SJCRH30 (cell line): ENCODE measurements around the gene NOX1. TPM values are rescaled to one million over a fixed set of nuclear protein-coding genes. Genes with fewer than 3 reads are reported as not detected.
"Not testable (repeated sequence)": the region's sequence is repeated elsewhere in the genome, so short reads cannot be mapped to it uniquely, and the experiment has no call there.

Experiments
- DNase-seq, 2 experiments: peaks; one replicate each; pipeline ENCODE4 v3.0.0-alpha.2; 2015 to 2020
- H3K27ac ChIP-seq: fragments of 250-450 bp; sonication (Bioruptor Pico); 2 replicates; pipeline ENCODE4 v1.5.1; 2020; ENCODE audit warnings: mild to moderate bottlenecking, moderate library complexity
- H3K27me3 ChIP-seq: fragments of 250-450 bp; sonication (Bioruptor Pico); 2 replicates; pipeline ENCODE4 v1.5.1; 2020; ENCODE audit warnings: mild to moderate bottlenecking, moderate library complexity
- H3K36me3 ChIP-seq: fragments of 250-450 bp; sonication (Bioruptor Pico); 2 replicates; pipeline ENCODE4 v1.5.1; 2020; ENCODE audit warnings: mild to moderate bottlenecking, moderate library complexity
- H3K4me1 ChIP-seq: fragments of 250-450 bp; sonication (Bioruptor Pico); 2 replicates; pipeline ENCODE4 v1.5.1; 2020; ENCODE audit warnings: mild to moderate bottlenecking, moderate library complexity
- H3K4me3 ChIP-seq: fragments of 250-450 bp; sonication (Bioruptor Pico); 2 replicates; pipeline ENCODE4 v1.5.1; 2020; ENCODE audit warnings: mild to moderate bottlenecking, moderate library complexity
- H3K9me3 ChIP-seq: fragments of 250-450 bp; sonication (Bioruptor Pico); replicated peaks from 2 replicates; pipeline ENCODE4 v1.5.1; 2020; ENCODE audit warnings: mild to moderate bottlenecking, moderate library complexity
- total RNA-seq: library from RNA; depleted of rRNA; stranded (reverse); fragments of >200 nt; shearing (Covaris generic); gene quantifications from 2 replicates; pipeline ENCODE4 v1.2.3, GENCODE V29; 2014

NOX1 gene
- total RNA-seq, 1 experiment from 2014 or later = not detected

- DNase-seq = no peak
- H3K9me3 ChIP-seq = no peaks in the 10 kb centered on the region
- no peaks in the 10 kb centered on the region for H3K4me1 ChIP-seq
- no peaks in the 10 kb centered on the region for H3K36me3 ChIP-seq
- H3K4me3 ChIP-seq = no peak overlapping the region
- no peaks in the 10 kb centered on the region for H3K27me3 ChIP-seq
- no peak overlapping the region for H3K27ac ChIP-seq
These were observed 23.8 kb downstream of the NOX1 start for GRCh38 chrX:100850317-100850716.

GRCh38 chrX:100831219-100831946 is 42.8 kb downstream of the NOX1 start:
- Histone ChIP-seq H3K4me1 (no peaks in the 10 kb centered on the region), H3K36me3 (peaks cover 42% of the 10 kb centered on the region)

GRCh38 chrX:100830547-100830946 is 43.6 kb downstream of the NOX1 start:
- peaks cover 41% of the 10 kb centered on the region for H3K36me3 ChIP-seq

More at GRCh38 chrX:100831219-100831946, 42.8 kb downstream of the NOX1 start:
- DNase-seq = no peak
- H3K9me3 ChIP-seq = no peaks in the 10 kb centered on the region
- H3K4me3 ChIP-seq = no peak overlapping the region
- H3K27ac ChIP-seq = no peak overlapping the region
- no peaks in the 10 kb centered on the region for H3K27me3 ChIP-seq

GRCh38 chrX:100830143-100830542 is 44.0 kb downstream of the NOX1 start:
- H3K4me1 ChIP-seq = no peaks in the 10 kb centered on the region
- no peak for DNase-seq
- H3K36me3 ChIP-seq = peaks cover 41% of the 10 kb centered on the region
- H3K4me3 ChIP-seq = no peak overlapping the region
- H3K27ac ChIP-seq = no peak overlapping the region
- H3K27me3 ChIP-seq = no peaks in the 10 kb centered on the region
- H3K9me3 ChIP-seq = no peaks in the 10 kb centered on the region

More at GRCh38 chrX:100830547-100830946, 43.6 kb downstream of the NOX1 start:
- Histone ChIP-seq H3K27ac (no peak overlapping the region), H3K4me3 (no peak overlapping the region), H3K9me3 (no peaks in the 10 kb centered on the region), H3K27me3 (no peaks in the 10 kb centered on the region), H3K4me1 (no peaks in the 10 kb centered on the region)
- no peak for DNase-seq

DNA sequence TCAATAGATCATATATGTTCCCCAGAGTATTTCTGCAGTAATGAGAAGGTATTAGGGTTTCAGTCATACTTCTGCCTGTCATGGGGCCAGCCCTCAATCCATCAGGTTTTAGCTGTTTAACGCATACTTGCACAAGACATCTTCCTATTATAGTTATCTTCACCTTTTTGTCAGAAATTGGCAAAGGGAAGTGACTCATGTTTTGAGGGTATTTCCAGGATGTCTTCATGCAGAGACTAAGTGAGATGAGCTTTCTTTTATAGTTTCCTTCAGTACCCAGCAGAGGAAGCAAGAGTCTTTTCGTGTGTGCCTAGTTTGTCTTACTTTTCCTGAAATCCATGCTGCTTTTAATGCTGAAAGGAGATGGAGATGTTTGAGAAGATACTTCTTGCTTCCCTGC is 44.4 kb downstream of the NOX1 start:
- Histone ChIP-seq H3K4me1 (no peaks in the 10 kb centered on the region), H3K27ac (no peak overlapping the region), H3K4me3 (no peak overlapping the region), H3K27me3 (no peaks in the 10 kb centered on the region), H3K9me3 (no peaks in the 10 kb centered on the region), H3K36me3 (peaks cover 43% of the 10 kb centered on the region)
- no peak for DNase-seq

DNA sequence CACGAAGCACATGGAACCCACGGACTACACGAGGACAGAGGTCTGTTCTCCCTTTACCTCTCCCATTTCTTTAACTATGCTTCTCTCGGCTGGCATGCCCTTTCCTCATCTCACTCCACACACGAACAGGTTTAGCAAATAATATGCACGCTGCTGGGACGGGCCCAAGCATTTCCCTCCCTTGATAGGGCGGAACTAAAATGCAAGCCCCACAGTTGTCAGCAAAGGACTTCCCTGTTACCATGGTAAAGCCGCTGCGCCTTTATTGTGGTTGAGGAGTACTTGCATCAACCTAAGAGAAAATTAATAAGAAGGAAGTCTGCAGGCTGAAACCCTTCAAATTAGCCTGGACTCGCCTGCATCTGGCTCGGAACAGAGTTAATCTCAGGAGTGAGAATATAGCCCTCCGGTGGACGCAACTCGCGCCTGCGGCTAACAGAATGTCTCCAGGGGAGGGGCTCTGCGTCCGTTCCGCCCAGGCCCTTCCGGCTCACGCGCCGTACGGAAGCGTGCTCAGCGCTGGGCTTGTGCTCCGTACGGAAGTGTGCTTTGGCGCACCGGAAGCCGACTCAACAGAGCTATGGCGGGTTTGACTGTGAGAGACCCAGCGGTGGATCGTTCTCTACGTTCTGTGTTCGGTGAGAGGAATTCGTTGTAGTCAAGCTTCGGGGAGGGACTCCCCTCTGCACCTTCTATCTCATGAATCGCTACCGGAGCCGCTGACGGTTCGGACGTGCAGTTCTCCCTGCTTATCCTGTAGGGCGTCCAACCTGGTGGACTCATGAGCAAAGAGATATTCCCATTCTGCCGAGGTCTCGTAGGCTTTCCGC is 54.1 kb downstream of the NOX1 start, which contains the start of gene CSTF2:
TSS of gene CSTF2 (plus strand) at position 555 of the 830 bp plus-strand sequence. CDS start at position 581, 26 bp downstream.
- Histone ChIP-seq H3K4me1 (no peaks in the 10 kb centered on the region), H3K9me3 (no peaks in the 10 kb centered on the region), H3K27ac (peak within 1 kb of the TSS; percentile 67)

DNA sequence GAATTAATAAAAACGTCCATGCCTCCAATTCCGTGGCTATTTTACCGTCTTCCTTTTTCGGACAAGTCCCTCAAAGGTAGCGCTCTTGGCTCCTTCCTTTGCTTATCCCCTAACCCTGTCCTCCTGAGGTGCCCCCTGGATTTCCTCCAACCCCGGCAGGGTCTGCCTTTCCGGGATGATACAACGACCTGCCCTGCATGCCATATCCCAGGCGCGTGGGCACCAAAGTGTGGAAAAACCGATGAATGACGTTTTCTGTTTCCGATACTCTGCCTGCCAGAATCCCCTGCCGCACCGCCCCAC is 54.7 kb downstream of the NOX1 start:
- peaks cover 16% of the 10 kb centered on the region for H3K36me3 ChIP-seq
- no peak for DNase-seq
- H3K27me3 ChIP-seq = no peaks in the 10 kb centered on the region
- peak overlapping the region; percentile 67 for H3K27ac ChIP-seq
- H3K4me3 ChIP-seq = peak overlapping the region; percentile 83
- H3K9me3 ChIP-seq = no peaks in the 10 kb centered on the region
- H3K4me1 ChIP-seq = no peaks in the 10 kb centered on the region

More for the DNA sequence above, 54.1 kb downstream of the NOX1 start, which contains the start of gene CSTF2:
- Histone ChIP-seq H3K4me3 (peak within 1 kb of the TSS; percentile 83), H3K27me3 (no peaks in the 10 kb centered on the region), H3K36me3 (peaks cover 21% of the 10 kb centered on the region)
- DNase-seq = peak; percentile 85 to 86

GRCh38 chrX:100817340-100817739 is 56.8 kb downstream of the NOX1 start:
- Histone ChIP-seq H3K27me3 (no peaks in the 10 kb centered on the region), H3K4me3 (no peak overlapping the region), H3K9me3 (no peaks in the 10 kb centered on the region), H3K4me1 (no peaks in the 10 kb centered on the region), H3K36me3 (no peaks in the 10 kb centered on the region), H3K27ac (no peak overlapping the region)
- DNase-seq = no peak

GRCh38 chrX:100812216-100813158 is 61.7 kb downstream of the NOX1 start:
- no peaks in the 10 kb centered on the region for H3K9me3 ChIP-seq
- no peak for DNase-seq
- H3K4me3 ChIP-seq = no peak overlapping the region
- H3K36me3 ChIP-seq = no peaks in the 10 kb centered on the region
- H3K27ac ChIP-seq = no peak overlapping the region
- no peaks in the 10 kb centered on the region for H3K27me3 ChIP-seq
- H3K4me1 ChIP-seq = no peaks in the 10 kb centered on the region

- H3K27ac ChIP-seq, DNase-seq, H3K4me1 ChIP-seq: not testable (repeated sequence)
These were observed 65.9 kb downstream of the NOX1 start for GRCh38 chrX:100808265-100808664.

GRCh38 chrX:100804780-100805179 is 69.4 kb downstream of the NOX1 start:
- Histone ChIP-seq H3K4me1 (no peaks in the 10 kb centered on the region), H3K9me3 (no peaks in the 10 kb centered on the region), H3K4me3 (no peak overlapping the region), H3K36me3 (no peaks in the 10 kb centered on the region), H3K27me3 (no peaks in the 10 kb centered on the region), H3K27ac (no peak overlapping the region)
- DNase-seq = no peak

More at GRCh38 chrX:100808265-100808664, 65.9 kb downstream of the NOX1 start:
- H3K4me3 ChIP-seq, H3K27me3 ChIP-seq, H3K36me3 ChIP-seq, H3K9me3 ChIP-seq: not testable (repeated sequence)

- Histone ChIP-seq H3K9me3 (no peaks in the 10 kb centered on the region), H3K4me3 (no peak overlapping the region), H3K4me1 (no peaks in the 10 kb centered on the region), H3K27ac (no peak overlapping the region), H3K36me3 (no peaks in the 10 kb centered on the region), H3K27me3 (no peaks in the 10 kb centered on the region)
- no peak for DNase-seq
These were observed 71.3 kb downstream of the NOX1 start for GRCh38 chrX:100802843-100803242.

GRCh38 chrX:100798484-100799214 is 75.5 kb downstream of the NOX1 start:
- no peaks in the 10 kb centered on the region for H3K27me3 ChIP-seq
- H3K27ac ChIP-seq = no peak overlapping the region
- H3K4me3 ChIP-seq = no peak overlapping the region
- no peaks in the 10 kb centered on the region for H3K4me1 ChIP-seq
- H3K36me3 ChIP-seq = no peaks in the 10 kb centered on the region
- H3K9me3 ChIP-seq = no peaks in the 10 kb centered on the region
- DNase-seq = no peak

DNA sequence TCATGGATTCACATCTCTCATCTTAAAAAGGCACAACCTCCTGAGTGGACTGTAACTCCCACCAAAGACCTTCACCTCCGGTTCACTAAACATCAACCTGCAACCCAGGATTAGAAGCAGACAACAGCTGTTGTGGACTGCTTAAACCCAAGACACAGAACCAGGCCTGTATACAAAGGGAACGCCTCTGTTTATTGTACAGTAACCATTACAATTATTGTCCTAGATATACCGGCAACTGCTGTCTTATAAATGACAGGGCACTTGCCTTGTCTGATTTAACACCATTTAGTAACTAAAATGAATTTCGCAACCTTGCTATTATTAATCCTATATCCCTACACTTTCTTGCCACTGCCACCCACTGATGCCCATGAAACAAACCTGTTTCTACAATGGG is 76.8 kb downstream of the NOX1 start:
- DNase-seq = no peak
- H3K4me1 ChIP-seq = no peaks in the 10 kb centered on the region
- H3K27ac ChIP-seq = no peak overlapping the region
- no peaks in the 10 kb centered on the region for H3K36me3 ChIP-seq
- H3K27me3 ChIP-seq = no peaks in the 10 kb centered on the region
- no peaks in the 10 kb centered on the region for H3K9me3 ChIP-seq
- no peak overlapping the region for H3K4me3 ChIP-seq
